SK-N-SH treated with all-trans-retinoic acid at 6 μM for 48 hours (cell line): Measurements from ENCODE around the gene CPHXL2.

Experiments used
- ARNTL ChIP-seq: fragments of 450-650 bp; formaldehyde crosslinking; IDR thresholded peaks from 2 replicates; pipeline ENCODE4 v1.5.0; 2020; ENCODE audit warnings: low read depth, mild to moderate bottlenecking, moderate library complexity, borderline replicate concordance
- CREB5 ChIP-seq: fragments of 250-450 bp; sonication (Bioruptor Pico); IDR thresholded peaks from 2 replicates; pipeline ENCODE4 v1.5.1; 2020; ENCODE audit warnings: low read depth, mild to moderate bottlenecking, moderate library complexity
- CSRNP3 ChIP-seq: fragments of 250-450 bp; sonication (Bioruptor Pico); IDR thresholded peaks from 2 replicates; pipeline ENCODE4 v1.5.1; 2021; ENCODE audit warnings: mild to moderate bottlenecking, moderate library complexity
- ESRRG ChIP-seq: fragments of 250-450 bp; sonication (Bioruptor Pico); IDR thresholded peaks from 2 replicates; pipeline ENCODE4 v1.6.1; 2021; ENCODE audit warnings: mild to moderate bottlenecking
- GLIS3 ChIP-seq: fragments of 250-450 bp; sonication (Bioruptor Pico); IDR thresholded peaks from 2 replicates; pipeline ENCODE4 v1.5.0; 2020; ENCODE audit warnings: mild to moderate bottlenecking, moderate library complexity
- ISL1 ChIP-seq: fragments of 250-450 bp; sonication (Bioruptor Pico); IDR thresholded peaks from 2 replicates; pipeline ENCODE4 v2.1.2; 2022; ENCODE audit warnings: mild to moderate bottlenecking, moderate library complexity
- OSR1 ChIP-seq: fragments of 250-450 bp; sonication (Bioruptor Pico); IDR thresholded peaks from 2 replicates; pipeline ENCODE4 v1.8.0; 2022; ENCODE audit warnings: moderate library complexity, mild to moderate bottlenecking, inconsistent platforms
- RARB ChIP-seq: fragments of 250-450 bp; sonication (Bioruptor Pico); IDR thresholded peaks from 2 replicates; pipeline ENCODE4 v1.8.0; 2021; ENCODE audit warnings: mild to moderate bottlenecking, moderate library complexity
- SNAI2 ChIP-seq: fragments of 250-450 bp; sonication (Bioruptor Pico); IDR thresholded peaks from 2 replicates; pipeline ENCODE4 v1.5.0; 2020; ENCODE audit warnings: mild to moderate bottlenecking, moderate library complexity
- TCF4 ChIP-seq: fragments of 250-450 bp; sonication (Bioruptor Pico); IDR thresholded peaks from 2 replicates; pipeline ENCODE4 v1.8.0; 2021; ENCODE audit warnings: mild to moderate bottlenecking, moderate library complexity, borderline replicate concordance
- ZC3H10 ChIP-seq: fragments of 250-450 bp; sonication (Bioruptor Pico); IDR thresholded peaks from 2 replicates; pipeline ENCODE4 v1.5.1; 2021; ENCODE audit warnings: mild to moderate bottlenecking, moderate library complexity
- ZFP3 ChIP-seq: fragments of 250-450 bp; sonication (Bioruptor Pico); IDR thresholded peaks from 2 replicates; pipeline ENCODE4 v1.5.0; 2020; ENCODE audit warnings: mild to moderate bottlenecking, moderate library complexity
- ZFP30 ChIP-seq: fragments of 450-650 bp; formaldehyde crosslinking; IDR thresholded peaks from 2 replicates; pipeline ENCODE4 v1.5.0; 2022; ENCODE audit warnings: mild to moderate bottlenecking, moderate library complexity
- TF ChIP-seq, protein P1 (sequence below): fragments of 250-450 bp; sonication (Bioruptor Pico); IDR thresholded peaks from 2 replicates; pipeline ENCODE4 v1.8.0; 2020; ENCODE audit warnings: mild to moderate bottlenecking, moderate library complexity, borderline replicate concordance

DNA sequence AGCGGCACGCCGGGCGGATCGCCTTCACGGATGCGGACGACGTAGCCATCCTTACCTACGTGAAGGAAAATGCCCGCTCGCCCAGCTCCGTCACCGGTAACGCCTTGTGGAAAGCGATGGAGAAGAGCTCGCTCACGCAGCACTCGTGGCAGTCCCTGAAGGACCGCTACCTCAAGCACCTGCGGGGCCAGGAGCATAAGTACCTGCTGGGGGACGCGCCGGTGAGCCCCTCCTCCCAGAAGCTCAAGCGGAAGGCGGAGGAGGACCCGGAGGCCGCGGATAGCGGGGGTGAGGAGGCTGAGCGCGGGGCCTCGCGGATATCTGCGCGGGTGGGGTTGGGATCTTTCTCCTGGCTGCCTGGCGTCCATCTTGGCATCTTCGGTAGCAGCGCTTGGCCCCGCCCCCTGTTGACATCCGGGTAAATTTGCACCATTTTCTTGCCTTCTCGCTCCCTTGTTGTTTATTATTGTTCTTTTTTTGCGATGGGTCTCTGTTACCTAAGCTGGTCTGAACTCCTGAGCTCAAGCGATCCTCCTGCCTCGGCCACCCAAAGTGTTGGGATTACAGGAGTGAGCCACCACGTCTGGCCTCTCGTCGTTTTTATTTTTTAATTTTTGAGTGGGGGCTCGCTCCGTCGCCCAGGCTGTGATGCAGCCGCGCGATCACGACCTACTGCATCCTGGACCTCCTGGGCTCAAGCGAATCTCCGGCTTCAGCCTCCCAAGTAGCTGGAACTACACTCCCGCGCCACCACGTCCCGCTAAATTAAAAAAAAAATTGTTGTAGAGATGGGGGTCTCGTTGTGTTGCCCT is 28.3 kb downstream of the CPHXL2 start:
- TF ChIP-seq, protein P1, sequence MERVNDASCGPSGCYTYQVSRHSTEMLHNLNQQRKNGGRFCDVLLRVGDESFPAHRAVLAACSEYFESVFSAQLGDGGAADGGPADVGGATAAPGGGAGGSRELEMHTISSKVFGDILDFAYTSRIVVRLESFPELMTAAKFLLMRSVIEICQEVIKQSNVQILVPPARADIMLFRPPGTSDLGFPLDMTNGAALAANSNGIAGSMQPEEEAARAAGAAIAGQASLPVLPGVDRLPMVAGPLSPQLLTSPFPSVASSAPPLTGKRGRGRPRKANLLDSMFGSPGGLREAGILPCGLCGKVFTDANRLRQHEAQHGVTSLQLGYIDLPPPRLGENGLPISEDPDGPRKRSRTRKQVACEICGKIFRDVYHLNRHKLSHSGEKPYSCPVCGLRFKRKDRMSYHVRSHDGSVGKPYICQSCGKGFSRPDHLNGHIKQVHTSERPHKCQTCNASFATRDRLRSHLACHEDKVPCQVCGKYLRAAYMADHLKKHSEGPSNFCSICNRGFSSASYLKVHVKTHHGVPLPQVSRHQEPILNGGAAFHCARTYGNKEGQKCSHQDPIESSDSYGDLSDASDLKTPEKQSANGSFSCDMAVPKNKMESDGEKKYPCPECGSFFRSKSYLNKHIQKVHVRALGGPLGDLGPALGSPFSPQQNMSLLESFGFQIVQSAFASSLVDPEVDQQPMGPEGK = no peak
- TF ChIP-seq CSRNP3 (CRISPR knock-in tag) (no peak), OSR1 (CRISPR knock-in tag) (no peak), SNAI2 (CRISPR knock-in tag) (no peak), CREB5 (CRISPR knock-in tag) (no peak), ESRRG (CRISPR knock-in tag) (no peak), ZC3H10 (CRISPR knock-in tag) (no peak), GLIS3 (CRISPR knock-in tag) (no peak), TCF4 (CRISPR knock-in tag) (no peak), ZFP3 (no peak), ARNTL (CRISPR knock-in tag) (no peak), ISL1 (no peak), RARB (CRISPR knock-in tag) (no peak), ZFP30 (no peak)
